ENCODE results near the gene HTATIP2. TPM values are rescaled to one million over a fixed set of nuclear protein-coding genes. Genes with fewer than 3 reads are reported as not detected.

HTATIP2 gene
- total RNA-seq (2022) (94.7 and 106 TPM in 2 replicates), Bru-seq, nascent RNA (percentile 82 among the genes with signal in this experiment), BruChase-seq, experiment 1, labeled RNA remaining after a 6-hour chase (percentile 79 among the genes with signal in this experiment), BruChase-seq, experiment 2, labeled RNA remaining after a 2-hour chase (percentile 67 among the genes with signal in this experiment)
- long read RNA-seq, transcript HTATIP2-204 (5 exons, 1,748 nt), result minor isoform, 40 of 311 reads
- long read RNA-seq, transcript HTATIP2-202 (6 exons, 886 nt), result minor isoform, 25 of 311 reads
- long read RNA-seq, transcript HTATIP2-201 (6 exons, 1,477 nt), result major isoform, 185 of 311 reads
- long read RNA-seq, transcript HTATIP2-203 (6 exons, 967 nt), result minor isoform, 32 of 311 reads
- long read RNA-seq, partial matches to known transcripts, result 11 of 311 reads
- long read RNA-seq, other reads (novel, unspliced or antisense), result 9 of 311 reads

GRCh38 chr11:20363500-20364340 lies at the start of gene HTATIP2:
Gene HTATIP2 (plus strand): TSS chr11:20363714. CDS start chr11:20364238, 524 bp downstream.
- intact Hi-C loops (cut with micrococcal nuclease; ENCODE audit: unreplicated experiment), result no loop called here
- TSS peak; percentile 55 for BruUV-seq (replicated peaks)
- no peaks in the 10 kb centered on the region for H3K27me3 Mint-ChIP-seq (ENCODE audit: unreplicated experiment)
- no peak for TF ChIP-seq CTCF (IDR thresholded peaks at IDR 0.05; ENCODE audit: unreplicated experiment)
- CTCF ChIA-PET, result interaction anchor here (0.7 to 1.2 kb wide), 3 partner anchors 8 to 458 kb away, joined by 3 read pairs; no protein-coding TSS in a partner anchor
- peak within 1 kb of the TSS; percentile 81 for H3K4me3 Mint-ChIP-seq (ENCODE audit: low read depth, unreplicated experiment)
- peaks cover 38% of the 10 kb centered on the region for H3K4me1 Mint-ChIP-seq (ENCODE audit: low read depth, unreplicated experiment)
- peaks cover 35% of the 10 kb centered on the region for H3K36me3 Mint-ChIP-seq (ENCODE audit: insufficient read depth, unreplicated experiment)
- H3K27ac Mint-ChIP-seq (ENCODE audit: unreplicated experiment), result peak within 1 kb of the TSS; percentile 89
- H3K9me3 Mint-ChIP-seq (ENCODE audit: low read depth, unreplicated experiment), result no peaks in the 10 kb centered on the region
- DNase-seq, result peak; percentile 76

- H3K27me3 Mint-ChIP-seq (ENCODE audit: unreplicated experiment), result peaks cover 22% of the 10 kb centered on the region
- no peak for DNase-seq
- CTCF ChIA-PET, result no interaction called here
- no peak for TF ChIP-seq CTCF (IDR thresholded peaks at IDR 0.05; ENCODE audit: unreplicated experiment)
- BruUV-seq (replicated peaks), result no TSS peak
- H3K36me3 Mint-ChIP-seq (ENCODE audit: insufficient read depth, unreplicated experiment), result no peaks in the 10 kb centered on the region
- H3K27ac Mint-ChIP-seq (ENCODE audit: unreplicated experiment), result no peak overlapping the region
- no peak overlapping the region for H3K4me3 Mint-ChIP-seq (ENCODE audit: low read depth, unreplicated experiment)
- H3K9me3 Mint-ChIP-seq (ENCODE audit: low read depth, unreplicated experiment), result no peaks in the 10 kb centered on the region
- intact Hi-C loops (cut with micrococcal nuclease; ENCODE audit: unreplicated experiment), result no loop called here
- no peaks in the 10 kb centered on the region for H3K4me1 Mint-ChIP-seq (ENCODE audit: low read depth, unreplicated experiment)
Measured at GRCh38 chr11:20315800-20316199, 47.7 kb upstream of the HTATIP2 start.

- H3K4me1 Mint-ChIP-seq (ENCODE audit: low read depth, unreplicated experiment), result no peaks in the 10 kb centered on the region
- intact Hi-C loops (cut with micrococcal nuclease; ENCODE audit: unreplicated experiment), result no loop called here
- H3K27me3 Mint-ChIP-seq (ENCODE audit: unreplicated experiment), result peaks cover 41% of the 10 kb centered on the region
- H3K27ac Mint-ChIP-seq (ENCODE audit: unreplicated experiment), result no peak overlapping the region
- H3K4me3 Mint-ChIP-seq (ENCODE audit: low read depth, unreplicated experiment), result no peak overlapping the region
- no peaks in the 10 kb centered on the region for H3K9me3 Mint-ChIP-seq (ENCODE audit: low read depth, unreplicated experiment)
- no TSS peak for BruUV-seq (replicated peaks)
- H3K36me3 Mint-ChIP-seq (ENCODE audit: insufficient read depth, unreplicated experiment), result no peaks in the 10 kb centered on the region
- no peak for TF ChIP-seq CTCF (IDR thresholded peaks at IDR 0.05; ENCODE audit: unreplicated experiment)
- DNase-seq, result no peak
- CTCF ChIA-PET, result interaction anchor here (0.9 kb wide), 1 partner anchor 9 kb away, joined by 3 read pairs; no protein-coding TSS in a partner anchor
Measured at GRCh38 chr11:20321177-20321576, 42.3 kb upstream of the HTATIP2 start.

- intact Hi-C loops (cut with micrococcal nuclease; ENCODE audit: unreplicated experiment), result no loop called here
- Mint-ChIP-seq H3K27me3 (ENCODE audit: unreplicated experiment) (peaks cover 35% of the 10 kb centered on the region), H3K4me1 (ENCODE audit: low read depth, unreplicated experiment) (no peaks in the 10 kb centered on the region), H3K36me3 (ENCODE audit: insufficient read depth, unreplicated experiment) (no peaks in the 10 kb centered on the region), H3K4me3 (ENCODE audit: low read depth, unreplicated experiment) (no peak overlapping the region), H3K9me3 (ENCODE audit: low read depth, unreplicated experiment) (no peaks in the 10 kb centered on the region), H3K27ac (ENCODE audit: unreplicated experiment) (no peak overlapping the region)
- TF ChIP-seq CTCF (IDR thresholded peaks at IDR 0.05; ENCODE audit: unreplicated experiment), result no peak
- no peak for DNase-seq
- BruUV-seq (replicated peaks), result no TSS peak
- CTCF ChIA-PET, result no interaction called here
Measured at GRCh38 chr11:20327377-20327935, 36.1 kb upstream of the HTATIP2 start.

Measured in Calu3 (cell line).